GM21529 (cell line): ENCODE measurements around the gene FOXP2.
"Not testable (repeated sequence)": the region's sequence is repeated elsewhere in the genome, so short reads cannot be mapped to it uniquely, and the experiment has no call there.

Source experiments
- ATAC-seq: cut with Tn5 transposase; IDR thresholded peaks from one replicate; pipeline ENCODE4 v1.9.1; 2021; ENCODE audit not compliant: unreplicated experiment

FOXP2 gene

GRCh38 chr7:114414156-114415063, at the start of gene FOXP2:
Gene FOXP2, plus strand, starts transcription at chr7:114414815. Its CDS starts 11,697 bp downstream, at chr7:114426512.
- no peak for ATAC-seq

DNA sequence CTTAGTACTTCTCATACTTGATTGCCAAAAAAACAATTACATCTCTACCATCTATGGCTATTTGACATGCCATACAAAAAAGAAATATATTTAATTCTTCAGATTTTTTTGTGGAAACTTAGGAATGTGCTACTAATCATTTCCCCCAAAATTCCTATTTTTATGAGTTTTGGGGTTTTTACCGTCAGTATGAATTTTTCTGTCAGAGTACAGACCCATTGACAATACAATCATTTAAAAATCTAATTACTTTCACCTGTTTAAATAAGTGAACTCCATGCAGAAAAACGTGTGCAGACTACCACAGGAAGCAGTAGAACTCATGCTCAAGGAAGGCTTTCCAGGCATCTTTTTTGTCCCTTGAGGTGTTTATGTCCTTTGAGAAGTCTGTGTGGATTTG, 48.8 kb upstream of the FOXP2 start:
- ATAC-seq: no peak

GRCh38 chr7:114368492-114368891, 46.1 kb upstream of the FOXP2 start:
- ATAC-seq: no peak

DNA sequence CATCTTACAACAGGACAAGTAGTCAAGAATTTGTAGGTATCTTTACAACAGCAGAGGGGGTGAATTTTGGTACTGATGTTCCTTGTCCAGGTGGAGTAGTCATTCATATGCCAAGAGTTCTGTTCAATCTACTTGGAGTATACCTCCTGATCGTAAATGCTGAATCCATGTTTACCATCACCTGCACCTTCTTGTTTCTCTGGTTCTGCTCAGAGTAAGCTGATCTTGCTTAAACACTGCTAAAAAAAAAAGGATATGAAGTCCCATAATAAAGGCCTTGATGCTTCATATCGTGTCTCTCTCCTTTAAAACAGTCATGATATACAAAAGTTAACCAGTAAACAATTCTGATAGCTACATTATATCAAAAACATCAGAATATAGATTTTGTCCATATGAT, 45.3 kb upstream of the FOXP2 start:
- ATAC-seq: no peak

DNA sequence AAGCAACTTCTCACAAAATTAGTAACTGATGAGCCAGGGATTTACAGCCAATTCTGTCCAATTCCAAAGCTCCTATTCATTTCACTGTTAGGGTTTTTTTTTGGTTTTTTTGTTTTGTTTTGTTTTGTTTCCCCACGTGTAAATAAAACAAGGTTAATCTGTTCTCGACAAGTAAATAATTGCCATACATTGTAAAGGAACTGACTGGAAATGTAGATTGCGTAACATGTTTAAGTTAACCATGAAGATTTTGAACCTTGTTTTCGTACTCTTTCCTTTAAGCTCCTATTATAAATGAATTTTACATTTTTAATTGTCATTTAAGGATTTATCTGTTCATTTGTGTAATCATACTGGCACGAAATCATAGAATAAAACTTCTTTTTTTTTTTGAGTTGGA, 42.0 kb upstream of the FOXP2 start:
- ATAC-seq: no peak

DNA sequence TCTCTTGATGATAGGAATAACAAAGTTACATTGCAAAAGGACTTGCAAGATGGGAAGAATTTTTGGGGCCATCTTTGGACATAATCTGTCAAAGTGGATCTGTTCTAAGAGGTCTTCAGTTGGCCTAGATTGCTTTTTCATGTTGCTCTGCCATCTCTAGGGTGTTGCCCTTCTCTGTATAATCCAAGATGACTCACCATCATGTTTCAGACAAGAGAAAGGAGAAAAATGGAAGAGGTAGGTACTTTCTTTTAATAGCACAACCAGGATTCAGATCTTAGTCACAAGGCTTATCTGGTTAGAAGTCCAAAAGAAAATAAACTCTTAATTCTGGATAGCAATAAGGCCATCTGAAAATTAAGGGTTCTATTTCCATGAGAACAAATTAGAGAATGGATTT, 38.7 kb upstream of the FOXP2 start:
- no peak for ATAC-seq

DNA sequence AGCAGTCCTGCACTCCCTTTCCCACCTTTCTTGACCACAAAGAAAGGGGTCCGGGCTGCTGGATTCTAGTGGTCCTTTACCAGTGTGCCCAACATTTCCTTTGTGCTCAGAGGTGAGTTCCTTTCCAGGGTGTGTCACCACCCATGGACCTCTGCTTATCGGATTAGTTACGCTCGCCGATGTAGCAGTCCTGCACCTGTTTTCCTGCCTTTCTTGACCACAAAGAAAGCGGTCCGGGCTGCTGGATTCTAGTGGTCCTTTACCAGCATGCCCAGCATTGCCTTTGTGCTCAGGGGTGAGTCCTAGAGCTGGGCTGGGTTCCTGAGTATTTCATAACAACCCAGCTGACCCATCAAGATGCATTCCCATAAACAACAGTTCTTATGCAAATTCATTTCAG, 30.7 kb upstream of the FOXP2 start:
- ATAC-seq: not testable (repeated sequence)

DNA sequence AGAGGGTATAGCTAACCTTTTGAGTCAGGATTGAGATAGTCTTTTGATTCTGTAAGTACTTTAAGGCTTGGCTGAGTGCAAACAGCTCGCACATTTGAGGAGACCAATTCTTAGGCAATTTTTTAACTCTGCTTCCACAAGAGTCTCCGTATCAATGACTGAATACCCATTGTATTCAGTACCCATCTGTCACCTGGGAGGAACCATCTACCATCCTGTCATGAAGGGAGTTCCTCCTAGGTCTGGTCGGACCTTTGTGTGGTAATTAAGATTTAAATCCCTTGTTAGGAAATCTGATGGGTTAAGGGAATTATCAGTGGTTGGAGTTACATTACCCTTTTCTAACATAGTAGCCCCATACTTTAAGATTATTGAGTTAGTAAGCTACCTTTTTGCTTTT, 30.3 kb upstream of the FOXP2 start:
- not testable (repeated sequence) for ATAC-seq

DNA sequence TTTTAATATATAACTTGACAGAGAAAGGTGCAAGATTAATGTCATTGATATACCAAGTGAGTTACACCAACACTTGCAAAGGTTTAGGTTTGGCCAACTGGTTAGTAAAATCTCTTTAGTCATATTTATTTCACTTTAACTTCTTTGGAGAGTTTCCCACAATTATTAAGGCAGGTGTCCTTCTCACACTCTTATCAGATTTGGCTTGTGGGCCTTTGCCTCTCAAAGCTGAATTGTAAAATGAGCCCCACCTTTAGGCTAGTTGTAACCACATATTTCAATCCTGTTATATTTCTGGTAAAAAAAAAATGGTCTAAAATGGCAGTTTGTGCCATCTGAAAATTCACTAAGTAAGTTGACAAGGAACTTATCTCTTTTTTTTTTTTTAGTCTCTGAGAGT, 26.6 kb upstream of the FOXP2 start:
- ATAC-seq: no peak

DNA sequence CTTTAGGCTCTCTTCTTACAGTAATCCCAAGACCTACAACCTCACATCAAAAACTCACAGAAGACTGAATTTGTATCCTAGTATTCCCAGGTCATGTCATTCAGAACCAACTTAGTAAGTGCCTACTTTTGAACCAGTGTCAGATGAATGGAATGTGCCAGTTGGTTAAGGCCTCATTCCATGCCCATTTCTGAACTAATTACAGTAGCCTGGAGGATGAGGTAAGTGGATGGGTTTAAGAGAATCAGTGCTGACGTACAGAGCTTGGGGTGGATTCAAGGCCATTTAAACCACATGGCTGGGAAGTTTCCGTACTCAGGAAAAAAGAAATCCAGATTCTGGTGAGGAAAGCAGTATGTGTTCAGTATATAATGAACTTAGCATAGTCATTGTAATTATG, 21.9 kb upstream of the FOXP2 start:
- no peak for ATAC-seq

GRCh38 chr7:114402876-114403635, 11.6 kb upstream of the FOXP2 start:
- no peak for ATAC-seq

- peak; percentile 82 for ATAC-seq
These were observed 9.2 kb upstream of the FOXP2 start for GRCh38 chr7:114405427-114405826.

GRCh38 chr7:114409750-114410149, 4.9 kb upstream of the FOXP2 start:
- no peak for ATAC-seq

DNA sequence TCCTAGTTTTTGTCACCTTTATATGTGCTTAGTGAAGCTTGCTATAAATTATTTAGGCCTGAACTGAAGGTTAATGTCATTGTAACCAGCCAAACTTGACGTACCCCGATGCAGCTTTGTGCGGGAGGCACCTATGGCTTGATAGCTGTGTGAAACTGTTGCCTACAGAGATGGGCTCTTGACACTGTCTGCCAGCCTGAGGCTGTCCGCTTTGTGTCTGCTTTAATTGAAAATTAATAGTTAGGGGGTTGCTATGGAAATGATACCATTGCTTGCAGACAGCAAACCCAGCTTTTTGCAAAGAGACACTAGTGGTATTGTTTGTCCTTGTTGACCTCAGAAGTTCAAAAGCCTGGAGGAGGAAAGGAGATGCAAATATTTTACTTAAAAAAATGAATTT, 2.1 kb upstream of the FOXP2 start:
- no peak for ATAC-seq

DNA sequence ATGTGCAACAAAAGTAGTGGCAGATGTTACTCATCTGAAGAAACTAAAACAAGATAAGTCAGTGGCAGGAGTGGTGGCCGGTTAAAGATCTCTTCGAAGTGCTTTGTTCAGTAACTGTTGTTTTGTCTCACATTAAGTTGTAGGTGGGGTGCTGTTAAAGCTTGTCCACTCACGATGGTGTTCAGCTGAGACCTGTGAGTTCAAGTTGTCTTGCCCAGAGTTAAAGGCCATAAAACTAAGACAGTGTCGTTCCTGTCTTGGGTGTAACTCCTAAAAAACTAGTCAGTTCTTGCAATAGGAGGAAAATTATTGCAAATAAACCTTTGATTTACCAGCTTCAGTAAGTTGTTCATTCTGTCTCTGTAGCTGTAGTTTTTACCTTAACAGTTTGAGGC, 857 bp upstream of the FOXP2 start:
- ATAC-seq: no peak

DNA sequence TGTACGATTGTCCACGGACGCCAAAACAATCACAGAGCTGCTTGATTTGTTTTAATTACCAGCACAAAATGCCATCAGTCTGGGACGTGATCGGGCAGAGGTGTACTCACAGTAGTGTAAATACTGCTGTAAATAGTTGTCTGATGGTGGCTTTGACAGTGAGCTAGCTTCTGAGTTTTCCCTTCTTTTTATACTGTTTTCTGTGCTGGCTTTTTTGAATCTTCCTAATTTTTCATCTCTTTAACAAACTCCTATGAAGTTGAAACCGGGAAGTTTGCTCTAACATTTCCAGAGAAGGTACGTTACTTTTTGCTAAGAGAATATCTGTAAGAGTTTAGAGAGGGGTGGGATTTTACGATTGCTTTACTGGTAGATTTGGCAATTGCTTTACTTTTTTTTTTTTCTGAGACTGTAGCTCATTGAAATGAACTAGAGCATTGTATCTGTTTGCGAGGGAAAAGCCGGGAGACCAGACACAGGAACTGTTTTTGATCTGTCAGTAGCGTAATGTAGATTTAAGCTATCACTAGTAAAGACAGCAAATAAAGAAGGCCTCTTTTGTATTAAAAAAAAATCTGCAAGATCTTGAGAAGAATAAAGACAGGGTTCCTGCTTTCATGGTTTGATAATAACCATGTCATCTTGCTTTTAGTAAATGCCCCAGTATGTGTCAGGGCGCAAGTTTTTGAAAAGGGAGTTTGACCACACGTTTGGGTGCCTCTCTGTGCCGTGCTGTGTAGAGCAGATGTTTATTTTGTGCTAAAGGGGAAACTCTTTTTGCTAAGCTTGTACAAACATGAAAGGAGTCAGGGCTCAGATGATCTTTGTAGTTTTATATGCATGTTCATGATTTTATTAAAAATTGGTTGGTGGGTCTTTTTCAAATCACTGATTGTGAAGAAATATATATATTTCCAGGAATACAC, 712 bp downstream of the FOXP2 start:
- no peak for ATAC-seq

GRCh38 chr7:114416129-114416990, 1.7 kb downstream of the FOXP2 start:
- no peak for ATAC-seq

- ATAC-seq: no peak
These were observed 2.7 kb downstream of the FOXP2 start for GRCh38 chr7:114417290-114417689.

DNA sequence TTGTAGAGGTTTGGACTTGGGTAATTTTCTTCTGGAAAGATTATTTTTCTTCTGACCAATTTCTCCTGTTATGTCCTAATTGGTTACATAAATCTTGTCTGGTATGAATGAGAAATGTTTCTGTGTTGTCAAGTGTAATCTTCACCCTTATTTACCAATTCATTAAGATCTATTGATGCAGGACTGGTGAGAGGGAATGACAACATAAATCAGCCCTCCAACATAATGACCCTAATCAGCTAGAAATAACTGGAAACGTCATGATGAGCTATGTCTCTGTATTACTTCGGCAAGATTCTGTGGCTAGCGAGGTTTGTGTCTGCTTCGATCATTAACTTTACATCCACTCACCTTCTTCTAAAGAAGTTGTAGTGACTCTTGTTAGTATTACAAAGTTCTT, 3.5 kb downstream of the FOXP2 start:
- ATAC-seq: no peak
